ENCODE data around the gene STK32A. TPM values are rescaled to one million over a fixed set of nuclear protein-coding genes. Genes with fewer than 3 reads are reported as not detected.

The STK32A gene
- total RNA-seq, 1 experiment from 2014 or later: 3.3 TPM

- ChIA-PET CTCF (interaction anchor here (0.6 to 14.4 kb wide), 68 partner anchors 9 to 1359 kb away, joined by 3 to 225 read pairs (median 4); no protein-coding TSS in a partner anchor), POLR2A (interaction anchor here (0.5 to 1.4 kb wide), 6 partner anchors 15 to 436 kb away, joined by 3 to 4 read pairs (median 4); no protein-coding TSS in a partner anchor)
- Mint-ChIP-seq H3K4me3 (ENCODE audit: unreplicated experiment) (no peak overlapping the region), H3K27ac (ENCODE audit: low read depth, unreplicated experiment) (no peak overlapping the region), H3K27me3 (ENCODE audit: insufficient read depth, unreplicated experiment) (no peaks in the 10 kb centered on the region), H3K9me3 (ENCODE audit: unreplicated experiment) (no peaks in the 10 kb centered on the region), H3K4me1 (ENCODE audit: insufficient read depth, unreplicated experiment) (no peaks in the 10 kb centered on the region), H3K36me3 (ENCODE audit: insufficient read depth, unreplicated experiment) (no peaks in the 10 kb centered on the region)
- TF ChIP-seq CTCF (IDR thresholded peaks at IDR 0.05; ENCODE audit: unreplicated experiment): peak; percentile 88
- intact Hi-C loops (cut with micrococcal nuclease): loop anchor here (1.0 to 5.0 kb wide), 6 partner anchors 146 to 828 kb away; no protein-coding TSS in a partner anchor
- DNase-seq (ENCODE audit: unreplicated experiment): peak; percentile 36
- no TSS peak for BruUV-seq (replicated peaks)
Measured at GRCh38 chr5:147369742-147370374, 135.0 kb downstream of the STK32A start.

- POLR2A ChIA-PET: no interaction called here
- BruUV-seq (replicated peaks): no TSS peak
Measured at GRCh38 chr5:147371290-147371689, 136.5 kb downstream of the STK32A start.

GRCh38 chr5:147372191-147372590, 137.4 kb downstream of the STK32A start:
- Mint-ChIP-seq H3K27me3 (ENCODE audit: insufficient read depth, unreplicated experiment) (no peaks in the 10 kb centered on the region), H3K9me3 (ENCODE audit: unreplicated experiment) (no peaks in the 10 kb centered on the region), H3K36me3 (ENCODE audit: insufficient read depth, unreplicated experiment) (no peaks in the 10 kb centered on the region), H3K4me3 (ENCODE audit: unreplicated experiment) (no peak overlapping the region), H3K27ac (ENCODE audit: low read depth, unreplicated experiment) (no peak overlapping the region), H3K4me1 (ENCODE audit: insufficient read depth, unreplicated experiment) (no peaks in the 10 kb centered on the region)
- POLR2A ChIA-PET: interaction anchor here (1.2 kb wide), 1 partner anchor 111 kb away, joined by 3 read pairs; no protein-coding TSS in a partner anchor
- CTCF ChIA-PET: interaction anchor here (0.6 to 14.4 kb wide), 12 partner anchors 10 to 1094 kb away, joined by 3 to 225 read pairs (median 4); no protein-coding TSS in a partner anchor
- intact Hi-C loops (cut with micrococcal nuclease): no loop called here
- no peak for TF ChIP-seq CTCF (IDR thresholded peaks at IDR 0.05; ENCODE audit: unreplicated experiment)
- no peak for DNase-seq (ENCODE audit: unreplicated experiment)
- BruUV-seq (replicated peaks): no TSS peak

More at GRCh38 chr5:147371290-147371689, 136.5 kb downstream of the STK32A start:
- Mint-ChIP-seq H3K9me3 (ENCODE audit: unreplicated experiment) (no peaks in the 10 kb centered on the region), H3K27ac (ENCODE audit: low read depth, unreplicated experiment) (no peak overlapping the region), H3K4me1 (ENCODE audit: insufficient read depth, unreplicated experiment) (no peaks in the 10 kb centered on the region), H3K27me3 (ENCODE audit: insufficient read depth, unreplicated experiment) (no peaks in the 10 kb centered on the region), H3K36me3 (ENCODE audit: insufficient read depth, unreplicated experiment) (no peaks in the 10 kb centered on the region), H3K4me3 (ENCODE audit: unreplicated experiment) (no peak overlapping the region)
- CTCF ChIA-PET: interaction anchor here (0.6 to 14.4 kb wide), 16 partner anchors 10 to 839 kb away, joined by 3 to 225 read pairs (median 6); no protein-coding TSS in a partner anchor
- DNase-seq (ENCODE audit: unreplicated experiment): no peak
- intact Hi-C loops (cut with micrococcal nuclease): no loop called here
- no peak for TF ChIP-seq CTCF (IDR thresholded peaks at IDR 0.05; ENCODE audit: unreplicated experiment)

GRCh38 chr5:147373328-147373727, 138.5 kb downstream of the STK32A start:
- Mint-ChIP-seq H3K36me3 (ENCODE audit: insufficient read depth, unreplicated experiment) (no peaks in the 10 kb centered on the region), H3K27me3 (ENCODE audit: insufficient read depth, unreplicated experiment) (no peaks in the 10 kb centered on the region), H3K27ac (ENCODE audit: low read depth, unreplicated experiment) (no peak overlapping the region), H3K4me1 (ENCODE audit: insufficient read depth, unreplicated experiment) (no peaks in the 10 kb centered on the region), H3K9me3 (ENCODE audit: unreplicated experiment) (peaks cover 7% of the 10 kb centered on the region), H3K4me3 (ENCODE audit: unreplicated experiment) (no peak overlapping the region)
- POLR2A ChIA-PET: no interaction called here
- TF ChIP-seq CTCF (IDR thresholded peaks at IDR 0.05; ENCODE audit: unreplicated experiment): no peak
- no peak for DNase-seq (ENCODE audit: unreplicated experiment)
- CTCF ChIA-PET: interaction anchor here (0.6 to 14.4 kb wide), 3 partner anchors 16 to 150 kb away, joined by 3 to 225 read pairs (median 7); no protein-coding TSS in a partner anchor
- intact Hi-C loops (cut with micrococcal nuclease): no loop called here
- no TSS peak for BruUV-seq (replicated peaks)

All from MCF 10A (cell line).